GM18868 (cell line): ENCODE measurements around the gene DGLUCY.
"Not testable (repeated sequence)": the region's sequence is repeated elsewhere in the genome, so short reads cannot be mapped to it uniquely, and the experiment has no call there.

Source experiments
- ATAC-seq: cut with Tn5 transposase; IDR thresholded peaks from one replicate; pipeline ENCODE4 v1.9.1; 2021; ENCODE audit warnings: mild to moderate bottlenecking, moderate library complexity; ENCODE audit not compliant: unreplicated experiment

DGLUCY gene

DNA sequence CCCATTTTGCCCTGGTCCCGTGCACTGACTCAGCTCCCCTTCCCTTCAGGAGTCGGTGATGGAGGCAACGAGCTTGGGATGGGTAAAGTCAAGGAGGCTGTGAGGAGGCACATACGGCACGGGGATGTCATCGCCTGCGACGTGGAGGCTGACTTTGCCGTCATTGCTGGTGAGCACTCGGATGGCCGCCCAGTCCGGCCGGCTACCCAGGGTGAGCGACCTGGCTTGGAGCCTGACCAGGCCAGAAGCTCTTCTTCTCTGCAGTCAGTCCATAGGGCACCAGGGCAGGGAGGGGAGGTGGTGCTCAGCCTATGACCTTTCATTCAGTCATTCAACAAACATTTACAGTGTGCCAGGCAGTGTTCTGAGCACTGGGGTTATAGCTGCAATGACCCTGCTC, 90.8 kb downstream of the DGLUCY start:
- no peak for ATAC-seq

DNA sequence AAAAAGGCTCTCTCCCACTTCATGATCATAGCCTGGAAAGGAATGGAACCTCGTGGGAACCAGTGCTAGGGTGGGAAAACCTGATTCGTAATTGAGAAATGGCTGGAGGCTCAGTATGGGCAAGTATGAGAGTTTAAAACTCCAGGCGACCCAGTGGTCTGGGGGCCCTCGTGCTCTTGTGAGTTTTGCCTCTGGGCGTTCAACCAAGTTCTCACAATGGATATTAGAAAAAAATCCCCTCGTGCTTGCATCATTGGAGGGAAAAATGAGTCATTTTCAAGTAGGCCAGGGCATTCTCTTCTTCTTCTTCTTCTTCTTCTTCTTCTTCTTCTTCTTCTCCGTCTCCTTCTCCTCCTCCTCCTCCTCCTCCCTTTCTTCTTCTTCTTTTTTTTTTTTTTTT, 91.6 kb downstream of the DGLUCY start:
- no peak for ATAC-seq

DNA sequence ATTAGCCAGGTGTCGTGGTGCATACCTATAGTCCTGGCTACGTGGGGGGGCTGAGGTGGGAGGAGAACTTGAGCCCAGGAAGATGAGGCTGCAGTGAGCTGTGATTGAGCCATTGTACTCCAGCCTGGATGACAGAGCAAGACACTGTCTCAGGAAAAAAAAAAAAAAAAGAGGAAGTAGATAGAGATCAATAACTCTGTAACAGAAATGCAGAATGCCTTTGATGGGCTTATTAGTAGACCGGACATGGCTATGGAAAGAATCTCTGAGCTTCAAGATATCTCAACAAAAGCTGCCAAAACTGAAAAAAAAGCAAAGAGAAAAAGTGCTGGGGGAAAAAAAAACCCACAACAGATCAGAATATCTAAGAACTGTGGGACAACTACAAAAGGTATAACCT, 93.1 kb downstream of the DGLUCY start:
- no peak for ATAC-seq

DNA sequence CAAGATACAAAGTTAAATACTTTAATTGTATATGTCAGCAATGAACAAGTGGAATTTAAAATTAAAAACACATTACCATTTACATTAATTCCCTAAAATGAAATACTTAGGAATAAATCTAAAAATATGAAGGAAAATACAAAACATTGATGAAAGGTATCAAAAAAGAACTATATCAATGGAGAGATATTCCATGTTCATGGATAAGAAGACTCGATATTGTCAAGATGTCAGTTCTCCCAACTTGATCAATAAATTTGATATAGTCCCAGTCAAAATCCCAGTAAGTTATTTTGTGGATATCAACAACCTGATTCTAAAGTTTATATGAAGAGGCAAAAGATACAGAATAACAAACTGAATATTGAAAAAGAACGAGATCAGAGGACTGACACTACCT, 97.1 kb downstream of the DGLUCY start:
- ATAC-seq, result no peak

DNA sequence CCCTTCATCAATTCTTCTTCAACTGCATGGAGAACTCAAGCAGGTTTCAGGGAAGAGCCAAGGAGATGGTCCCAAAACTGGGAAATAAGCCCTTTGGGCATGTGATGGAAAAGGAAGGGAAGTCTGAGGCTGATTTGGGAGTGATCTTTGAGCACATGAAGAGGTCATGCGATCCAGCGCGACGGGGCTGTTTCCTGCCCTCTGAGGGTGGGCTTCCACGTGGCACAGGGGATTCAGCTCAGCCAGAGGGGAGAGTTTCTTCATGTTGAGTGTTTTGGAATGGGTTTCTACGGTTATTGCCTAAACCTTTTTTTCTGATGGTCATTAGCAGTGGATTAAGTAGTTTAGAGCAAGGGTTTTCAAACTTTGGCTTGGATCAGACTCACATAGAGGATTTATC, 100.4 kb downstream of the DGLUCY start:
- no peak for ATAC-seq

DNA sequence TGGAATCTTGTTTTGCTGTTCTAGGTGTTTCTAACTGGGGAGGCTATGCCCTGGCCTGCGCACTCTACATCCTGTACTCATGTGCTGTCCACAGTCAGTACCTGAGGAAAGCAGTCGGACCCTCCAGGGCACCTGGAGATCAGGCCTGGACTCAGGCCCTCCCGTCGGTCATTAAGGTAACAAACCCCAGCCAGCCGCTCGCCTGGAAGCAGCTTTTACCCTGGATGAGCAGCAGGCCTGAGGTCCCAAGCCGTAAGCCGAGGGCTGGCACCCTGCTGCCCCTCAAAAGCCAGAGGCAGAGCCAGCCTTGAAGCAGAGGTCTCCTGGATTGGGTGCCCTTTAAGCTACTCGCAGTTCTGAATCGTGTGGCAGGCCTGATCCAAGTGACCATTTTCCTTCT, 101.5 kb downstream of the DGLUCY start:
- no peak for ATAC-seq

DNA sequence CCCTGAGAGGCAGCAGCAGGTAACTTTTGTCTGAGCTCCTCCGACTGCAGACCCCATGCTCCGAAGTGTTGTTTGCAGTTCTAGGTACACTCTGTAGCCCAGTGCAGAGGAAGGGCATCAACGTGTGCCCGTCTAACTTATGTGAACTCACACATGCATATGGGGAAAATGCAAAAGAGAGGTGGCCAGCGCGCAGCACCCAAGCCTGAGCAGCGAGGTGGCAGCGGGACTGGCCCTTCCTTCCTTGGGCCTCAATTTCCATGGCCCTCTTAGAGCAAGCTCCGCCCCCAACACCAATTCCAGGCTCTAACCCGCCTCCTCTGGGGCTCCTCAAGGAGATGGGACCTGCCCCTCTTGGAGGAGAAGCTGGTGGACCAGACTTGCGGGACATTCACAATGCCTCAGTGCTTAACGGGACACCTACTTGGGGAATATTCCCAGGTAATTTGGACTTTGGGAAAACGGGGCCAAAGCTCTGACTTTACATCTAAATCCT, 102.9 kb downstream of the DGLUCY start:
- ATAC-seq, result no peak

DNA sequence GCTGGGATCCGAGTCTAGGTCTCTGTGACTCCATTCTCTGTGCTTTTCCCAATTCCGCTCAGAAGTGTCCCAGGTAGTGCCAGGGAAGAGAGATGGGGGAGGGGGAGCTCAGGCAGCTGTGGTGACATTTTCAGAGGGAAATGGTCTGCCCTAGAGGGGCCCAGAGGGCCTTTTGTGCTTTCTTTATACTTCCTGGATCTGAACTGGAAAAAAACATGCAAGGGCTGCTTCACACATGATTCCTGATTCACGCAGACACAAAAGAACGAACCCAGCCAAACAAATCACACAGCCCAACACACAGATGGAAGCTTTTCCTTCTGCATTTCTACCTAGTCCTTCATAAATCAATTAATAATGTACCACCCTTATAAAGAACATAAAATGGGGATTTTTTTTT, 104.1 kb downstream of the DGLUCY start:
- ATAC-seq, result no peak

DNA sequence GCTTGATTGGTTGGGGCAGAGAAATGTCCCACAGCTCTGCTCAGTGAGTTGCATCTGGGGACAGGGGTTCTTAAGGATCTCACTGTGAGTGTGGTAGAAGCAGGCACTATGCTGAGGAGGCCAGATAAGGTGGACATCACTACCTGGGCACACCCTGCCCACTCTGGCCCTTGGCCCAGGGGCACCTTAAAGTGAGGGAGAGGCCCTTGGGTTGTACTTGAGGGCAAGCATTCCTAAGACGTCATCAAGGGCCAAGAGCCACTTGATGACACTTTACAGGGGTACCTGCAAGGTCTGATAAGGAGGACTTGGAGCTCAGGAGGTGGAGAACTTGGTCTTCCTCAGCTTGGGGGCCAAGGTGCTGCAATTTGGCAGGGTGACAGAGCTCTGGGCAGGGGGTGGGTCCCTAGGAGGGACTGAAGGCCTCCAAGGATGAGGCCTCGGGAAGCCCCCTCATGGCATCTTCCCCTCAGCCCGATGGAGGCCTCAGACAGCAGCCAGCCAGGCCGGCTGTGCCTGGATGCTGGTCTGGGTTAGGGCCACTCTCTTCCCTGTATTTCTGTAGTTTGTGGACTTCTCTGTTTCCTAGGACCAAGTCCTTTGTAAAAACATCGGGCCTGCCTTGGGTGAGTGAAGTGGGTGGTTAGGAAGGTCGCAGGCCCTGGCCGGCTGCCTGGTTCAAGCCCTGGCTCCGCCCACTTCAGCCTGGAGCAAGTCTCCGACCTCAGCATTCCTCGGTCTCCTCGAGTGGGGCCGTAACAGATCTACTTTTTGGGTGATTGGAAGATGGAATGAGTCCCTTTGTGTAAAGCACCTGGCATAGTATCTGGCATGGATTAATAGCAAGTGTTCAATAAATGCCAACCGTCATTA, 105.9 kb downstream of the DGLUCY start:
- ATAC-seq, result no peak

DNA sequence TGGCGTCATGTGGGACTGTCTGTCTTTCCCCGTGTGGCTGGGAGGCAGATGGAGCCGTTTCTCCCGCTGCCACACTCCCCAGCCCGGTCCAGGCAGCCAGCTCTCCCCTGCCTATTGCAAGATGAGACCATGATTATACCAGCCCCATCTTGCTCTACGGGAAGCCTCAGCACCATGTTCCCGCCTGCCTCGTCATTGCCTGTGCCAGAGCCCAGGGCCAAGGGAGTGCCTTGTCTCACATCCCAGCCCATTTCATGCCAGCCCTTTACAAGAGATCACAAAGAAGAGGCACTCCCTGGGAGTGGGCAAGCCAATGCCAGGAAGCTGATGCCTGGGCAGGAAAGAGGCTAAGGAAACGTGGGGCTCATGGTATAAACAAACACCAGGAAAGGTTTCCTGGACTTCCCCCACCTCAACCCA, 106.7 kb downstream of the DGLUCY start:
- no peak for ATAC-seq

DNA sequence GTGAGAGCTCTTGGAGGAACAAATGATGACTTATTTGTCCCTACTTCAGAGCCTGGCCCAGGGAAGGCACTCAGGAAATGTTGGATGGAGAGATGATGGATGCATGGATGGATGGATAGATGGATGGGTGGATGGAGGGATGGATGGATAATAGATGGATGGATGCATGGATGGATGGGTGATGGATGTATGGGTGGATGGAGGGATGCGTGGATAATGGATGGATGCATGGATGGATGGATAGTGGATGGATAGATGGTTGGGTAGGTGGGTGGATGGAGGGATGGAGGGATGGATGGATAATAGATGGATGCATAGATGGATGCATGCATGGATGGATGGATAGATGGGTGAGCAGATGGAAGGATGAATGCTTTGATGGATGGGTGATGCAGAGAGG, 107.4 kb downstream of the DGLUCY start:
- no peak for ATAC-seq

DNA sequence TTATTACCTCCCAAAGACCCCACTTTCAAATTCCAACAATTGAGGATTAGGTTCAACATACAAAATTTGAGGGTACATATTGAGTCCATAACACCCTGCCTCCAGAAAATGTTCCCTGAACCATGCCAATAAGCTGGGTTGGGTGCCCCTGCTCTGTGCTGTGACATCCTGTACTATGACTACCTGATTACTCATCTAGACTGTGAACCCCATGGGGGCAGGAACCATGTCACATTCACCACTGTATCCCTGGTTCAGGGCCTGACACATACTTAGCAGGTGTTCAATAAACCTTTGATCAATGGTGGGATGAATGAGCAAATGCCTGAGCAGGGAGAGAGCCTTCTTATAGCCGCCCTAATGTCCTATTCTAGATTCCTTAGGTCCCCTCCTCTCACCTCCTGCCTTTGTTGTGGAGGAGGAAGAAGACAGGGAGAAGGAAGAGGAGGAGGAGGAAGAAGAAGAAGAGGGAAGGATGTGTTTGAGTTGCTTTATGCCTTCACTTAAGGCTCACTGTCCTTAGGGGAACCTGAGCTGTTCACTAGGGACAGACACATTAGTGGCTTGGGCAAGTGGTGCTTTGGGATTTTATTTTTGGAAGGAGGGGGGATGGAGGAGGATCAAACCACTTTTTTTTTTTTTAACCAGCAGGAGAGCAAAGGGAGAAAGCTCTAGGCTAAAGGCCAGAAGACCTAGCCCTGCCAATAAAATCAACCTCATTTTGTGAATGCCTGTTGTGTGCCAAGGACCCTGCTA, 109.3 kb downstream of the DGLUCY start:
- ATAC-seq, result no peak

DNA sequence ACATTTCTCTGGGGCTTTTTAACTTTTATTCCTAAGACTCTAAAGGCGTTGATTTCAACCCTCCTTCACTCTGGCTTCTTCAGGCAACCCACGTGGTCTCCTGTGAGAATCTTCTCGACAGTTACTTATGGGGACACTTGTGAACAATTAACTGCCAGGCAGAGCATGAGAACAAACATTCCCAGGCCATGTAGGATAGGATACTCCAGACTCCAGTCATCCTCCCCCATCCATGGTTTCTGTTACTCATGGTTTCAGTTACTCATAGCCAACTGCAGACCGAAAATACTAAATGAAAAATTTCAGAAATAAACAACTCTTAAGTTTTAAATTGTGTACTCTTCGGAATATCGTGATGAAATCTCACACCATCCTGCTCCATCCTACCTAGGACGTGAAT, 111.2 kb downstream of the DGLUCY start:
- no peak for ATAC-seq

DNA sequence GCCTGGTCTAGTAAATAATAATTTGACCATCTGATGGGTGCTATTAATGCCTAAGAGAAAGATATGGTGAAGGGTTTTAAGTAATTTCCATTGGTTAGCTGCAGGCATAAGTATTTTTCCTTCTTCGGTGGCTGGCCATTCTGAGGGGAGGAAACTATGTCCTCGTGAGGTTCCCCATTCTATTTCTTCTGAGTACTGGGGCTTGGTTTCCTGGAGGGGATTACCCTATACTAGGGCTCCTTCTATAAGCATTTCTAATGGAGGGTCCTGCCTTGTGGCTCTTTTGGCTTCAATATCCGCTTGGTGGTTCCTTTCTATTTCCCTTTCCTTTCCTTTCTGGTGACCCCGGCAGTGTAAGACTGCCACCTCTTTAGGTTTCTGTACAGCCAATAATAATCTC, 112.5 kb downstream of the DGLUCY start:
- ATAC-seq, result not testable (repeated sequence)

DNA sequence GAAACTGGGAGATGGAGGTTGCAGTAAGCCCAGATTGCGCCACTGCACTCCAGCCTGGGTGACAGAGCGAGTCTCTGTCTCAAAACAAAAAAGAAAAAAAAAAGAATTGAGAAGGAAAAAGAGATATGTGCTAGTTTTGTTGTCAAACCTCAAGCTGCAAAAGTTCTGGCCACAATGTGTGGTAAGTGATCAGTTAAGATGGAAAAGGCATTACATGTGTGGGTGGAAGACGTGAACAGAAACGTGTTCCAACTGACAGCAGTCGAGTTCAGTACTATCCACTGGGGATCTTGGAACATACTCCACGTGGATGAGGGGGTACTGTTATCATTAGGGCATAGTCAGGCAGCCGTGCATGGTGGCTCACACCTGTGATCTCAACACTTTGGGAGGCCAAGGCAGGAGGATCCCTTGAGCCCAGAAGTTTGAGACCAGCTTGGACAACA, 113.3 kb downstream of the DGLUCY start:
- no peak for ATAC-seq

DNA sequence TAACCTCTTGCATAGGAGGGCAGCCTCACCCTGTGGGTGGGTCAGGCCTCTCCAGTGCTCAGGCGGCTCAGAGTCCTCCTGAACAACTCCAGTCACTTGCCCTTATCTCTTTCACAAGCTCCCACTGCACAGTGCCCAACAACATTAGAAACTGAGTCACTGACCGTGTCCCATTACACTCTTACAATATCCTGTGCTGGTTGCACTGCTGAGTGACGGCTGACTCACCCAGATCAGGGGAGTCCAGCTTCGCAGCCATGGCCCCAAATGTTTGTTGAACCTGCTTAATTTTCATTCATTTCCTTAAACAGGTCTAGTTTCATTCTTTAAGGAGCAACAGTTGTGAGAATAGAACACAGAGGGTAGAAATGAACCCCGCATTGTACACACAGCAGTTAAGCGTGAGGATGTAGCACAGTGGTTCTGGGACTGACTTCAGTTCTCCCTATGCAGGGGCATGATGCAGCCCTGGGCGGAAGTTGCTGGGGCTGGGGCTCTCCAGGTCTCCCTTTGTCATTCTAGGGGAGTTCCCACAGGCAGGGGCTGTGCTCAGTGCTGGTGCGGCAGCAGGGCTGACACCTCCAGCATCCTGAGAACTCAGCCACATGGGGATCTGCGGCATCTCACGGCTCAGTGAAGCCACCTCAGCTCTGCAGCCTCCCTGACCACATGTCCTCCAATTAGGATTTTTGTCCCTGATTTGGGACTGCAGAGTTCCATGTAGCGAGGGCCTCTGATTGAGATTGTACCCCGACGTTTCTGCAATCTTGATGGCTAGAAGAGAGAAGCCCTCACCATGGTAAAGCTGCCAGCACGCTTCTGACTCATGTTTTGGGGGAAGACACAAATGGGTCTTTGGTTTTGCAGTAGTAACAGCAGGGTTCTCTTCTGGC, 114.5 kb downstream of the DGLUCY start:
- ATAC-seq, result peak; percentile 90

DNA sequence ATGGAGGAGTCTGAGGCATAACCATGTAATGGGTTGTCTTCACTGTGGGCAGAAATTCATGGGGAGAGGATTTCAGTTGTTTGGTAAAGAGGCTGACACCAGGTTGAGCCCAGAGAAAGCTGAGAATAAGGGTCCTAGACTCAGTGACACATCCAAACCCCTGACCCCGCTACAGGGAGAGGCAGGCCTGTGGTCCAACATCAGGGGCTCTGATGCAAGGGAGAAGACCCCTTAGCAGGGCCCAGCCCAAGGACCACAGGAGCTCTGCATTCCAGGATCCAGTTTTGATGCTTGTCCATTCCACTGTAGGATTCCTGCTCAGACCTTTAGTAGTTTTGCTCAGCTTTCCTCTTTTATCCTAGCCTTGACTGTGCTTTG, 115.1 kb downstream of the DGLUCY start:
- no peak for ATAC-seq

DNA sequence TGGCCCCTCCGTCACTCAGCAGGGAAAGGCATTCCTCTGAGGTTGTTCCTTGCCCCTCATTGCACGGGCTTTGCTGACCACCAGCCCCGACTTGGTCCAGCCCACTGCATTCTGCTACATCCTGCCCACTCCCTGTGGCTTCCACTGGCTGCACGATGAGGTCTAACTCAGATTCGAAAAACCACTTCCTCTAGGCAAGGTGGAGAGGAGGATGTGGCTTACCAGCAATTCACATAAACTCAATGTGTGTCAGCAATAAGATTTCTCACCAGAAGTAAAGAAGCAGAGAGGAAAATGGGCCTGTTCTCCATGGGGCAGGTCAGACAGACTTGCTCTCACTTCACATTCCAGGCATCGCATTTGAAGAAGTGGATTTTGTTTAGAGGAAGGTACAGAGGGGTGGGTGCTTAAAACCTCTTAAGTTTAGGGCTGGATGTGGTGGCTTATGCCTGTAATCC, 115.9 kb downstream of the DGLUCY start:
- ATAC-seq, result peak; percentile 57

DNA sequence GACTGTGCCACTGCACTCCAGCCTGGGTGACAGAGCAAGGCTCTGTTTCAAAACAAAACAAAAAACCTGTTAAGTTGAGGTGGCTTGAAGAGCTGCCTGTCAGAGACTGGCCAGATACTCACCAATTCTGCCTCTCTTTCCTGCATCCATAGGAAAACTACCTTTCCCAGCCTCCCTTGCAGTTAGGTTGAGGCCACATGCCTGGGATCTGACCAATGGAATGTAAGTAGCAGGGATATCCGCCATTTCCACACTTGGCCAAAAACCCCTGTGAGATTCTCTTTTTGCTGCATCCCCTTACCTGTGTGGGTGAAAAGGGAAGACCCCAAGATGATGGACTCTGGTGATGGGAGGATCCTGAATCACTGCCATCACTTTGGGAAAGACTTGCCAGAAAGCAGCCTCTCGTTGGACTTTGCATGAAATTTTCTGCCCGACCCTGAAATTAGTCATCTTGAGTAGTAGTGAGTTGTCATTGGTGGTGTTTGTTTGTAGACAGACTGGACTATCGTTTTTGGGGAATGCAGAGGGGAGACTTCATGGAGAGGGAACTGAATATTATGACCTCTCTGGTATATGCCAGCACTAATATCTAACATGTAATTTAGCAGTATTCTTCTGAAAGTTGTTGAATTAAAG, 116.6 kb downstream of the DGLUCY start:
- ATAC-seq, result no peak

DNA sequence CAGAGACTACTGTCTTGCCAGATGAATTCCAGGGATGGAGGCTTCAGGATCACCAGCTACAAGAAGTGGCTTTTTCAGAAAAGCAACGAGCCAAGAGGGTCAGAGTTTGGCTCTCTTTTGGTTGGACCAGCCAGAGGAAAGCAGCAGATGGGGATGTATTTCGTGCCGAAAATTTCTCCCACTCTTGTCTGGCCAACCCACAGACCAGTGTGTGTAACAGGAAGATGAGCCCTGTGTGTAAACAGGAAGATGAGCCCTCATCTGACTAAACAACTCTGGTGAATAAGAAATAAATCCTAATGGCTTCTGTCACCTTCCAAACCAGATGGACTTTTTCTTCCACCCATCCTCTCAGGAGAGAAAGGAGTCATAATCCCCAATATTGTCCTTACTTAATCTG, 117.6 kb downstream of the DGLUCY start:
- no peak for ATAC-seq
